Measurements from ENCODE around the gene RASL10A.

GRCh38 chr22:29329581-29329980, 14.1 kb upstream of the RASL10A start:
- TF ChIP-seq CTCF (conservative IDR thresholded peaks at IDR 0.05; ENCODE audit: low read depth in 2 of 2): no peak
- no peak for TF ChIP-seq POLR2AphosphoS5 (IDR thresholded peaks at IDR 0.05; ENCODE audit: low read depth)
- TF ChIP-seq EZH2phosphoT487 (IDR thresholded peaks at IDR 0.05; ENCODE audit: unreplicated experiment): no peak
- no peak for TF ChIP-seq REST (IDR thresholded peaks at IDR 0.05; ENCODE audit: unreplicated experiment)
- TF ChIP-seq EZH2 (IDR thresholded peaks at IDR 0.05; ENCODE audit: low read depth, unreplicated experiment): no peak
- no peak for TF ChIP-seq ZNF331 (CRISPR knock-in tag; IDR thresholded peaks at IDR 0.05; ENCODE audit: low read depth)
- no peak for TF ChIP-seq ETS1 (IDR thresholded peaks at IDR 0.05)
- no peak for TF ChIP-seq CREB1 (CRISPR knock-in tag; IDR thresholded peaks at IDR 0.05; ENCODE audit: low read depth)
- no peak for TF ChIP-seq ZNF114 (CRISPR knock-in tag; IDR thresholded peaks at IDR 0.05)

Data from GM23338 (cell line).